ENCODE measurements around the gene CASQ1.

DNA sequence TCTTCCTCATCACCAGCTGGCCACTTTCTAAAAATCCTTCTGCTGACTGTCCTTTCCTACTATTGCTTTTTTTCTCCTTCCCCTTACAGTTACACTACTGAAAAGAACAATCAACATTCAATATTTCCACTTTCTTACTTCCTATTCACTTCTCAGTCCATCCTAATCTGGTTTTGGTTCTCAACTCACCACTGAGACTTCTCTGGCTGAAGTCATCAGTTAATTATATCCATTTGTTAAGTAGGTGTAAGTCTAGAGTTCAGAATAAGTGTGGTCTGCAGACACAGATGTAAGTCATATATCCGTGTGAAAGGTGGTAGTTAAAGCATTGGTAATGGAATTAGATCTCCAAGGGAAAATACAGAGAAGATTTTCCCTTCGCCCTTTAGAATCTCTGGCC, 36.2 kb downstream of the CASQ1 start:
- TF ChIP-seq JUN (IDR thresholded peaks at IDR 0.05; ENCODE audit: borderline replicate concordance, insufficient read depth, insufficient read length, low read depth): no peak
- TF ChIP-seq POLR2AphosphoS5 (IDR thresholded peaks at IDR 0.05; ENCODE audit: insufficient read depth, low read depth, low read length): no peak
- TF ChIP-seq POLR2A (IDR thresholded peaks at IDR 0.05; ENCODE audit: low read depth, low read length): no peak
